ENCODE results near the gene SC5D.

GRCh38 chr11:121265586-121265985, 27.0 kb upstream of the SC5D start:
- TF ChIP-seq CTCF (conservative IDR thresholded peaks at IDR 0.05; ENCODE audit: low read depth, low read length) (no peak), EZH2 (IDR thresholded peaks at IDR 0.05; ENCODE audit: borderline replicate concordance, low read depth, low read length, poor library complexity, severe bottlenecking) (no peak)

All from A673 (cell line).